Measurements from ENCODE around the gene SSBP3.

SSBP3 gene

DNA sequence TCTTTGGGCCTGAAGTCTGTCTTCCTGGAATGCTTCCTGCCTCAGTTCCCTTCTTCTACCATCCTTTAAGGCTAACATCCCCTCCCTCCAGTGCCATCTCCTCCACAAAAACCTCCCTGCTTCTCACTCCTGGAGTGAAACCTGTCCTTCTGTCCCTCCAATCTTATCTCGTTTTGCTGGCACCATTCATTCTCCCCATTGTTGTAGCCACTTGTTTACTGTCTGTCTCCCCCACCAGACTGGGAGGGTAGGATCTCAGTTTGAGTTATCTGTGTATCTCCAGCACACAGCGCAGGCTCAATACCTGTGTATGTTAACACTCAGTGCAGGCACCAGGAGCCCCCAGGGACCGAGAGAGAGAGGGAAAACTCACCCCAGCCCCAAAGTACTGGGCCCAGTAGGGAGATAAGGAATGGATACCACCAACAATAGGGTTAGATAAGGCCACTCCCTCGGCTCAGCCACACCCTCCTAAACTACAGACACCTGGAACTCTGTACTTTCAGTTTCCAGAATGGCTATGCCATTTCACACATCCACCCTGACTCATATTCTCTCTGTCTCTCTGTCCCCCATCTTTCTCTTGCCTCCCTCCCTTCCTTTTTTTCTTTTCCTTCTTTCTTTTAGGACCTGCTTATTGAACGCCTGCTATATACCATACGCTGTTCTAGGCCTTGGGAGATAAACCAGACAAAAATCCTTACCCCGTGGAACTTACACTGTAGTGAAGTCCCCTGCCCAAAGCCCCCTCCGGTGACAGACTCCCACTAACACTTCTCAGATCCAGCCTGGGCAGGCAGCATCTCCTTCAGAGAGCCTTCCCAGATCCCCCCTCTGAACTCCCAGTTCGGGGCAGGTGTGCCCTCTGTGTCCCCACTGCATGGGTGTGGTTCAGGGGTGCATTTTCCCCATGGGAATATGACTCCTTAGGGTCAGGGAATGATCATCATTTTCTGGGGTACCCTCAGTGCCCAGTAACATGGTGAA lies 3.3 kb upstream of the SSBP3 start:
- FAIRE-seq, result no peak

DNA sequence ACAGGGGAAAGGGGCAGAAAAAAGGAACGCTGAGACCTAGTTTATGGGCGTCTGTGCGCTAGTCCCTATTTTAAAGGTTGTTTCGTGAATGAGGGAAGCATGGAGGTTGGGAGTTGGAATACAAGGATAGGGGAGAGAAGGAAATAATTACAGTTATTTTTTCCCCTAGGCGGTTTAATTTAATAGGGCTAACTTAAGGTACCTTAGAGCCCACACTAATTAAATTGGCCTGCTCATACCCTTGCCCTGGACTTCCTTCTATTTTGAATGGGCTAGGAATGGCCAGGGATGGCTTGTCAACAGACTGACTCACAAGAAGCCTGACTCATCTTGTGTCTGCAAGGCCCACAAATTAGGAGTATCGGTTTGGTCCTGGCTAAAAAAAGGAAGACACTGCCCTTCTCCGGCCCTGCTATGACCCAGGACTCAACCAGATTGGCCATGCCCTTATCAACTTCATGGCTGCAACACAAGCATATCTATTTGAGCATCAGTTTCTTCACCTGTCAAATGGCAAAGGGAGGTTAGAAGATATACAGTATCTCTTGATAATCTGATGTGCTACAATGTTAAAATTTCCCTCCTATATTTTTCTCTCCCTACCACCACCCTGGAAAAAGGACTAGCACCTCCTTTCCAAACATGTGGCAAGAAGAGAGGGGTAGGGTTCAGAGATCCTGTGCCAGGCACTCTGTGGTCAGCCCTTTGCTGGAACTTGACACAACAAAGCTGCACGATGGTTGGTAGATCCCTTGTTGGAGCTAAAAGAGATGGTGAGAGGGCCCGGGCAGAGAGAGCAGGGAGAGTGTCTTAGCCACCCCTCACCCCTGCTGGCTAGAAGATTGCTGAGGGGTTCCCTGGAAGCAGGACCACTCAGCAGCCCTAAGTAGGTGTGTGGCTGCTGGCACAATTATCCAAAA lies 2.2 kb upstream of the SSBP3 start:
- FAIRE-seq, result no peak

DNA sequence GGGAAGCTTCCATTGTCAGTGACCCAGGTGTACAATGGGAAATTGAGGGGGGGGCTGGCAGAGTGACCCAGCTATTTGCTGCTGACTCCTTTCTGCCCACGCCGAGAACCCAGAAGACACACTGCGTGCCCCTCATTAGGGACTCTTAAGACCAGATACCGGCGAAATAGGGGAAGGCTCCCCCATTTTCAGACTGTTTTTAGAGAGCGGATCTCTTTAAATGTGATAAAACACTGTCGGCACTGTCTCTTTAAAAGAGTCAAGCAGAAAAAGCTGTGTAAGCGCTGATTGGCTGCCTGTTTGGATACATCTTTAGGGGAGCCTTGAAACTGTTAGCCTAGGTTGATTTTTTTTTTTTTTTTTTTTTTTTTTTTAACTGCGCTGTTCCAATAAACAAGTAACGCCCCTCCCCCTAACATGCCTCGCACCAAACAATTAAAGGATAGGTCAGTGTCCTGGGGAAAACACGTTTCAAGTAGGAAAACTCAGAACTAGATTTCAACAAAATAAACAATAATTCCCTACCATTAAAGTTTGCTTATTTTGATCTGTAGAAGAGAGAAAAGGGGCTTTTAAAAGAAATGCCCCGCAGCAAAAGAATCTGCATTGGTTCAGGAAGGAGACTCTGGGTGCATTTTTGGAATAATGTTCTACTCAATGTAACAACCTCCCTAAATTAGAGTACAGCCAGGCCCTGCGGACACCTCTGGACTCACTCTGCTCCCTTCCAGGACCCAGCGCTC lies 1.4 kb upstream of the SSBP3 start:
- FAIRE-seq, result peak; percentile 95

DNA sequence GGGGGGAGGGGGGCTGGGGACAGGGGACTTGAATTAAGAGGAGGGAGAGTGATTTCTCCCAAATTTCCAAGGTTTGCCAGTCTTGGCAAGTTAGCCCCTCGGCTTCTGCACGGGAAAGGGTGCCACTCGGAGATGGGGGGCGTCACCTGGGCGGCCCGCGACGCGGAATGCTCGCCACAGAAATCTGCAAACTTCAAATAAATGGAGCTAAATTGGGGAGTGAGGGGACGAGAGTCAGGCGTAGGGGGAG lies 885 bp upstream of the SSBP3 start:
- no peak for FAIRE-seq

DNA sequence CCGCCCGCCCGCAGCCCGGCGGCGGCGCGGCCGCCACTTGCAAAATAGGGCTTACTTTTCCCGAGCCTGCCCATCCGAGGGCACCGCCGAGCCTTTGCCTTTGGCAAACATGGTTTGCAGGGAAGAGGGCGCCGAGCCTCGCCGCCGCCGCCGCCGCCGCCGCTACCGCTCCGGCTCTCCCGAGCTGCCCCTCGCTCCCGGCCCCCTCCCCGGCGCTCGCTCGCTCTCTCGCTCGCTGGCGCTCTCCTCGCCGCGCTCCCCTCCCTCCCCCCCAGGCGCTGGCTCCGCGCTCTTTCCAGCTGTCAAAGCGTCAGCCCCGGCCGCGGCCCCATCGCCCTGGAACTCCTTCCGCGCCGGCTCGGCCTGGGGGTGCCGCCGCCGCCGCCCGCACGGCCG lies 298 bp downstream of the SSBP3 start:
- no peak for FAIRE-seq

DNA sequence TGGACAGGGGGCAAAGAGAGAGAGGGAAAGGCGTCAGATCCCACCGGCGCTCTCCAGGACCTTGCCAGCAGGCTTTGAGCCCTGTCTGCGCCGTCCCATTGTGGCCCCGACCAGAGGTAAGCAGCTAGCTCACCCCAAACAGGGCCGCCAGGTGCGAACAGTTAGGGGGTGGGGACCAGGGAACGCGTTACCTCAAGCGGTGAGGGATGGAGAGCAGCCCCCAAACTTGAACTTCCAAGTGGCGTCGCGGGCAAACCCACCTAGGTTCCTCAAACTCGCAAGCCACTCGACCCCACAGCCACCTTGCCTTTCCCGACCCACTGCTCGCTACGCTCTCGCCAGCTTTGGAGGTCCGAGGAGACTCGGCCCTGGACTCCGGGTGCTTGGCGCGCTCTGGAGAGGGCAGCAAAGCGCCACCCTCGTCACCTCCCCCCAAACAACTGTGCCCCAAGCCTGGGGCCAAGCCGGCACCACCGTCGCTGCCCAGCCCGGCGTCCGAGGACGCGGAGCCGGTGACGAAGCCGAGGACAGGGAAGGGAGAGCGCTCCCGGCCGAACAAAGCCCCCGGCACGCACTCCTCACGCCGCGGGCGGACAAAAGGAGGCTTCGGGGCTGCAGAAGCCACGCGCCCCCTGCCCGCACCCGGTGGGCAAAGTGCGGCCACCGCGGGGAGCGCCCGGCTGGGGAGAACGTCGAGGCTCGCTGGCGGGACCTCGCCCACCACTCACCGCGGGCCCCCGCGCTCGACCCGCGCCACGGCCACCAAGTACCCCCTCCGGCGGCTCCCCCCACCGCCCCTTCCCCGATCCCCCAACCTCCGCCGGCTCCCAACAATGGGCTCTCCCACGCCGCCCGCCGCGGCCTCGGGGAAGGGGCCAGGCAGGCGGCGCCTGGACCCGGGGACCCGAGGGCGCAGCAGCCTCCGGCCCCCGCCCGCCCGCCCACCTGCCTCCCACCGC lies 976 bp downstream of the SSBP3 start:
- no peak for FAIRE-seq

DNA sequence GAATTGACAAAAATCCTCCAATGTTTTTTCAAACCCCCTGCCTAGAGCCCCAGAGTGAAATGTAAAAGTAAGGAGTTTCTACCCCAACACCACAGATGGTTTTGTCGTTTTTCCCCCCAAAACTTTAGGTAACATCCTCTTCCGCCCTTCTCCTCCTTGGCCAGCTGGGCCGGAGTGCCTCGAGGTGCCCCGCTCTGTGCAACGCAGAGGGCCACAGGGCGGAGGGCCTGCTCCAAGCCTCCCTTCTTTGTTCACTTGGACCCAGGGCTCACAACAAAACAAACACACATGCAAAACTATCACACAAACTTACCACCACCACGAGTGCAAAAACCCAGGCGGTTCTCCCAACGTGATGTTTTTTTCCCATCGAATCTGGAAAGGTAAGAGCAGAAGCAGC lies 1.9 kb downstream of the SSBP3 start:
- no peak for FAIRE-seq

DNA sequence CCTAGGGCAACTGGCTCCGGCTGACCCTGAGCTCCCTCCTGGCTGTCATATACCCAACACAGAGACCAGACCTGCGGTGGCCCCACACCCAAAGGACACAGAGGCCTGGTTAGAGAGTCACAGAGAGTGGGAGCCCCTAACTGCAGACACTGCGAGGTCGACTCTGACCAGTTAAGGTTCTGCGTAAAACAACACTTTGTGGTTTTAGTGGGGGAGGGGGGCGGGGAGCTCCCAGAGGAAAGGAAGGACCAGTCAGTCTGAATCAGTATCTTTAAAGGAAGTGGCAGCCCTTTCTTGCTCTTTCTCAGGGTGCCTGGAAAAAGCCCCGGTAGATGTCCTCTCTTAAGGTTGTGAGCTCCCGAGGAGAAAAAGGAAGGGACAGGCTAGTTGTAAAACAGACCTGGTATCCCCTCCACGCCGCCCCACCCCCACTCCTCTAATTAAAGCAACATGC lies 2.4 kb downstream of the SSBP3 start:
- FAIRE-seq, result no peak

DNA sequence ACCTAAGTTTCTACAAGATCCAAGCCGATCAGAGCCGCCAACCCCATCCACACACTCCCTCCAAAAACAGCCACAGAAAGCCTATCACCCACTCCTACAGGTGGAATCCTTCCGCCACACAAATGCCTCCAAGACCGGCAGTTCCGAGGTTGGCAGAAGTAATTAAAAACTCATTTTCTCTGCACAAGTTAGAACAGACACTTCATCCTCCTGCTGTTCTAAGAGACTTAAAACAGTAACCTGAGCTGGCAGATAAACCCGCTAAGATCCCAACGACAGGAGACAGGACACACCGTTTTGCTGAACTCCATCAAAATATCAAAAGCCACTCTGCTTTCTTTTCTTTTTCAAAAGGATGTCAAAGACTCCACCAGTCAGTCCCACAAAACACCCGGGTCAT lies 2.8 kb downstream of the SSBP3 start:
- no peak for FAIRE-seq

DNA sequence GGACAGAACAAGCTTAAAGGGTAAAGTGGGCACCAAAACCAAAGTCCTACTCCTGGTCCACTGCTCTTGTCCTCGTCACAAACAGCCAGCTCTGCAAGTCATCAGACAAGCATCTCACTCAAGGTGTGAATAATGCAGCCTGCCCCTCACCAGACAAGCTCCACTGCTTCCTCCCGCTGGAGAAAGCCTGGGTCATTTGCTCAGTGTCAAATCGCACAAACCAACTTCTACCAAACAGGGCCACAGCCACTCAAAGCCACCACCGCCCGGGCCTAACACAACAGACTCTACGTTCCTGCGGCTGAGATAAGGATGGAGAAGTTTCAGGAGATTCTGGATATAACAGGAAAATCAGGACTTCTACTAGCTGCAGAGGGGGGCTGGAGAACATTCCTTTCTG lies 3.3 kb downstream of the SSBP3 start:
- FAIRE-seq, result no peak

DNA sequence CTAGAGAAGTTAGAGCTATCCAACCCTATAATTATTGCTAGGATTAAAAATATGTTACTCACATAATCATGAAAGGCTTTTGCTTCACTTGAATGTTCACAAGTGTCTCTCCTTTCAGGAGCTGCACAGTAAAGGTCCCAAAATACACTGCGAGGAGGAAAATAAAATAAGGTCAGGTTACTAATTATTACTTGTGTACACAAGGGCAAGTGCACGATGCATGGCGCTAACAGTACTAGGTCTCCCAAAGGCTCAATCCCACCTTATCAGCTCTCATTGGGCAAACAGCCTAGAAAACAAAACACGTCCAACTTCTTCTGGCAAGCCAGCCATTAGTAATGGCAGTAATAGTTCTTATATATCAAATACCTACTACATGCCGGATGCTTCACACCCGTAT lies 4.4 kb downstream of the SSBP3 start:
- no peak for FAIRE-seq

DNA sequence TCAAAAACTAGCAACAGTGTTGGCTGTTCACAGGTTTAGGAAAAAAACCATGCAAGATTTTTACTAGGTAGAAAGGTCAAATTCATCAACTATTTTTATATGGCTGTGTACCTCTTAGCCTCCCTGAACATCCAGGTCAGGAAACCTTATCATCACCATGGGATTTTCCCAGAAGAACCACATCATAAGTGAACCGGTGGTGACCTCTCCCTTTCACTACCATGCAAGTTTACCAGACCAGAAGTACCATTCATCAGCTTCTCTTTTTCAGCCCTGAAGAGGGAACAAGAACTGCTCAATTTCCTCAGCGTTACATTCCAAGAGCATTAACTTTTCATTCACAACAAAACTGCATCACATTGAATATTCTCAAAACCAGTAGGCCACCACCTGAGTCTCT lies 5.9 kb downstream of the SSBP3 start:
- FAIRE-seq, result no peak

DNA sequence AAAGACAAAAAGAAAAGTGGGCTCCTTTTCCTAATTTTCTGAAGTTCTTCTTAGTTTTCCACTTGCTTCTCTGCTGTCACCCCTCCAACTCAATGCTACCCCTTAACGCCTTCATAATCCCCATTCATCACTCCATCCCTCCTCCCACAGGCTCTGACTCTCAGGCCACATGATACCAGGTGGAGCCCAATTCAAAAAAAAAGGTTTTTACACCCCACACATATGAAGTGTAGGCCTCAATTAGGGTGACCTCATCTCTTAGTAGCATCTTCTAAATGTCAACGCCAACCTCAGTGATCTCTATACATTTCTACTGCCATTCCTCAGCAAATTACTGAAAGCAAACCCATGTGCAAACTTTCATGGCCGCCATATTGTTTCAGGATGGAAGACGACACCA lies 6.4 kb downstream of the SSBP3 start:
- no peak for FAIRE-seq

DNA sequence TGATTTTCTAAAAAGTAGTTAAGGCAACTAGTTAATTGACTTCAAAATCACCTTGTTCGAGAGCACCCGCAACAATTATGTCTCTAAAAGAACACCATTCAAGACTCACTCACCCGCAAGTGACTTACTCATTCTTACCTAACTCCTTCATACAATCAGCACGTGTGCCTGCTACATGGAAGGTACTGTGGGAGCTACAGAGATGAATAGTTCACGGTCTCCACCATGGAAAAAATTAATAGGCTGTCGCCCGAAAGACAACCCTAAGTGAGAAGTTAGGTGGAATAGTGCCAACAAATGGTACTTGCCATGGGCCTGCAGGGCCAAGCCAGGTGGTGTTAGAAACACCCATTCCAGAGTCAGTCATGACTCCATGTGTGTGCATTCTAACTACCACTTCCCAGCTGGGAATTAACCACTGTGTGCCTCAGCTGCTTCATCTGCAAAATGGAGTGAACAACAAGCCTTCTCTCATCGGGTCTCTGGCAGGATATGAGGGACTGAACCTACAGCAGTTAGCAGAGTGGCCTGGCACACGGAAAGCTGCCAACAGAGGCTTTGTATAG lies 7.1 kb downstream of the SSBP3 start:
- no peak for FAIRE-seq

DNA sequence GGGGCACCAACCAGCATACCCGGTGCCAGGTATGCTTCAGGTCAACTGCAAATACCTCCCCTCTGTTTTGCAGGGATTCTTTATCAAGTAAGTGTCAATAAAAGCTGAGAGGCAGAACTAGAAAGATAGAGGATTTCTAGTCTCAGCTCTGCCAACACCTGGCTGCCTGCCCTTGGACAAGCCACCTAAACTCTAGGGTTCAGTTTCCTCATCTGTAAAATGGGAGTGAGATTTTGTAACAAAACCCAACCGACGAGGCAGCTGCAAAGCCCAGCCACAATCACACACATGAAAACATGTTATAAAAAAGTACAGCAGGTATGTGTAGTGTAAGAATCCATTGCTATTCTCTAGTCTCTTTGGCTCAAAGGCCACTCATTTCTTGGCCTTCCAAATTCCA lies 8.2 kb downstream of the SSBP3 start:
- no peak for FAIRE-seq

DNA sequence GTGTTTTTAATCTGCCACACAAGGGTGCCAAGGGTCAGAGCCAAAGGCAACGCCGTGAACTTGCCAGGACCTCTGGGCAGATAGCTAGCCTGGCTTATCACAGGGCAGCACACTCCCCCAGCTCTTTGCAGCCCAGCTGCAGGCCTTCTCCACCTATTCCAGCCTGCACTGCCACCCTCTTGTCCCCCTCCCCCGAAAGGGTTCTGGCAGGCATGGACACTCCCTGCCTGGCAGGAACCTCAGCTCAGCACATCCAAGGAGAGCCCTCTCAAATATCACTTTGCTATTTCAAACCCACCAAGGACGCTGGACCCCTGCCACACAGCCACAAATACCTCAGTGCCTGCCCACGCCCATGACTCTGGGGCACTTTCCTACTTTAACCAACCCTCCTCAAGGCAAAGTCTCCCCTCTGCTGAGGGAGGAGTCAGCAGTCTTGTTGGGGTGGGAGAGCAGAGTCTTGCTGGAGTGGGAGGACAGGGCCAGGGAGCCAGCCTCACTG lies 9.1 kb downstream of the SSBP3 start:
- FAIRE-seq, result no peak

DNA sequence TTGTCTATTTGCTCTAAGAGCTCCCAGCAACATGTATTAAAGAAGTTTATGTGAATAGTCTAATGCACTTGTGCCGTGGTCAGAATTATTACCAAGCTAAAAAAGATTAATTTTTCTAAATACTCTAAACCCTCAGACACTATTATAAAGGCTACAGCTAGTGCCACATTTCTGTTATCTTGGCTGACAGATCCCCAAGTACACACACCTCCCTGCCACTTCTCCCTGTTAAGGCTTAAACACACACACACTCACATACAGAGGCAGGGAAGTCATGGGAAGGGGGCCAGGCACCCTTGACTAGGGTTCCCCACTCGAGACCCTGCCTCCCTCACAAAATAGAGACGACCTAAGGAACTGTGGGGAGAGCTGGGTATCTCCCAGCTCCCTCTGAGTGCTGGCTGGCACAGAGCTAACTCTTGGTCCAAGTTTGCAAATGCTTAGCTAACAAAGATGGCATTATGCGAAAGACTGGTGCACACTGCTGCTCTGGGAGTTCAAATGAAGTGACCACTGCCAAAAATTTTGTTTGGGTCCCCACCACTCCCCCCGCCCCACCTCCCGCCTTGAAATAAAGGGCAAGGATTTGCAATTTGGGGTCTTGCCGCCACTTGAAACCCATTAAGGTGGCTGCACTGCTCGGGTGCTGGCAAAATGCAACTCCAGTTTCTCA lies 9.8 kb downstream of the SSBP3 start:
- no peak for FAIRE-seq

DNA sequence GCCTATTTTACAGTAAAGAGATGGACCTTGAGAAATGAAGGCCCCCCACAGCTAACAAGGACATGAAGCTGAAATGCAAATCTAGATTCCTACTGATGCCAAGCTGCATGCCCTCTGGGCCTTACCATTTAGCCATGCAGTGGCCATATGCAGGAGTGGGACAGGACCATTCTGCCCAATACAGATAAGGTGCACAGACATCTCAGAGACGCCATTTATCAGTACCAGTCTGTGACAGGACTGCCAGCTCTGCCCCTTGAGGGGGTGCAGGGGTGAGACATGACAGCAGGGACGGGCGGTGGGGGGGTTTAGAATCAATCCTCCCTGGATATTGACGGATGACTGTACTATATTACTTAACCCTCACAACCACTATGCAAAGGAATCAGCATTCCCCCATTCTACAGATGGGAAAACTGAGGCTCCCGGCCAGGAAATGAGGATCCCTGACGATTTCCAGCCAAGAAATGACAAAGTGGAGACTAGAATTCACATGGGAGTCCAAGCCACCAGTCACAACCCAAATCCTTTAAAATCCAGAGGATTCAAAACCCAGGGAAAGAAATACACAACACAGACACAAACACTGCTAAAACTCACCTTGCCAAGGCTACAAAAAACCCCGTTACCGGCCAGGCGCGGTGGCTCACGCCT lies 10.8 kb downstream of the SSBP3 start:
- FAIRE-seq, result no peak

DNA sequence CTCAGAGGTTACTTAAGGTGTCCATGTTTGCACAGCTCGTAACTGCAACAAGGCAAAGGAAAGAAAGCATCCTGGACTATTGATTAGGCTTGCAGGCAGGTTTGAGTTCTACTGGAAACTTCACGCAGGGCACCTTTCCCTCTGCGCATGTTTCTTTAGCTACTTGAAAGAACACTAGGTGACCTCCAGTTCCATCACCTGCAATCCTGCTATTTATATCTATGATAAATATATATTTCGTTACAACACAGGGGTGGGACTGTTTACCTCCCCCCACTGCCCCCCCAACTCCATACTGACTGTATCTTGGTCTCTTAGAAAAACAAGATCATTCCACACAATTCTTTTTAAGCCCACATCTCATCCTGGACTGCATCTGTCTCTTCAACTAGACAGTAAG lies 12.1 kb downstream of the SSBP3 start:
- FAIRE-seq, result no peak

DNA sequence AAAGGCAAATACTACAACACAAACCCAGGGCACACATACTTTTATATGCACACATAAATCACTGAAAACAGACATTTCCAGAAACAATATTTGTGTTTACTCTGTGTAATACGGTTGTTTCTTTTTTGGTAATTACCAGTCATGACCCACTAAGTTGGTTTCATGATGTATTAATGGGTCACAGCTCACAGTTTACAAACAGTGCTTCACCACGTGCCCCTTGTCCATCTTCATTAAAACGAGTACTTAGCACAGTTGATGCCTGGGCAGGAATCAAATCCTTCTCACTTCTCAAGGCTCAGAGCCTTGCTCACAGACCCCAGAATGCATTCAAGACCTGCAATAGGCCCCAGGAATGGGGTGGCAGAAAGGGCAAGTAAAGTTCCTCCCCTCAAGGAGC lies 13.8 kb downstream of the SSBP3 start:
- no peak for FAIRE-seq

Data from A204.1 (cell line).